GM12801 (cell line): ENCODE results near the gene AMPD3.

Experiments
- TF ChIP-seq, protein P1 (sequence below): IDR thresholded peaks from one replicate; pipeline ENCODE4 v1.5.1; 2011; ENCODE audit warnings: control low read depth; ENCODE audit not compliant: insufficient read length; ENCODE audit errors: extremely low read depth

The AMPD3 gene

GRCh38 chr11:10478574-10479550, 23.8 kb downstream of the AMPD3 start:
- TF ChIP-seq, protein P1, sequence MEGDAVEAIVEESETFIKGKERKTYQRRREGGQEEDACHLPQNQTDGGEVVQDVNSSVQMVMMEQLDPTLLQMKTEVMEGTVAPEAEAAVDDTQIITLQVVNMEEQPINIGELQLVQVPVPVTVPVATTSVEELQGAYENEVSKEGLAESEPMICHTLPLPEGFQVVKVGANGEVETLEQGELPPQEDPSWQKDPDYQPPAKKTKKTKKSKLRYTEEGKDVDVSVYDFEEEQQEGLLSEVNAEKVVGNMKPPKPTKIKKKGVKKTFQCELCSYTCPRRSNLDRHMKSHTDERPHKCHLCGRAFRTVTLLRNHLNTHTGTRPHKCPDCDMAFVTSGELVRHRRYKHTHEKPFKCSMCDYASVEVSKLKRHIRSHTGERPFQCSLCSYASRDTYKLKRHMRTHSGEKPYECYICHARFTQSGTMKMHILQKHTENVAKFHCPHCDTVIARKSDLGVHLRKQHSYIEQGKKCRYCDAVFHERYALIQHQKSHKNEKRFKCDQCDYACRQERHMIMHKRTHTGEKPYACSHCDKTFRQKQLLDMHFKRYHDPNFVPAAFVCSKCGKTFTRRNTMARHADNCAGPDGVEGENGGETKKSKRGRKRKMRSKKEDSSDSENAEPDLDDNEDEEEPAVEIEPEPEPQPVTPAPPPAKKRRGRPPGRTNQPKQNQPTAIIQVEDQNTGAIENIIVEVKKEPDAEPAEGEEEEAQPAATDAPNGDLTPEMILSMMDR, result no peak

DNA sequence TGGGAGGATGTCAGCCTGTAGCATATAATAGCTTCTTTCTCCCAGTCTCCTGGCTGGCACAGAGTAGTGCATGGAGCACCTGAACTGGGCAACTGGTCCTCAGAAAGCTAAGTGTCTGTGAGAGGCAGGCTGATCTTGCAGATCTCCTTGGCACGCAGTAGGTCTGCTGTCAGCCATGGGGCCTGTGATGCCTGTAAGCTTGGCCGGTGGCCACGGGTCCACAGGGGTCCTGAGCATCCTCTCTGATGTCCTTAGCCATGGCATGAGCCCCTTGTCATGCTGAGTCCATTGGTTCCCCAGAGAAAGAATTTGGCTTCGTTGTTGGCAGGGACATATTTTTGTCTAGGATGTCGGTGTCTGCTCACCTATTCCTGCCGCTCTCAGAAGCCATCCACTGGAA, 25.0 kb downstream of the AMPD3 start:
- TF ChIP-seq, protein P1, result no peak

- TF ChIP-seq, protein P1, result no peak
Measured at GRCh38 chr11:10480760-10481159, 25.7 kb downstream of the AMPD3 start.

DNA sequence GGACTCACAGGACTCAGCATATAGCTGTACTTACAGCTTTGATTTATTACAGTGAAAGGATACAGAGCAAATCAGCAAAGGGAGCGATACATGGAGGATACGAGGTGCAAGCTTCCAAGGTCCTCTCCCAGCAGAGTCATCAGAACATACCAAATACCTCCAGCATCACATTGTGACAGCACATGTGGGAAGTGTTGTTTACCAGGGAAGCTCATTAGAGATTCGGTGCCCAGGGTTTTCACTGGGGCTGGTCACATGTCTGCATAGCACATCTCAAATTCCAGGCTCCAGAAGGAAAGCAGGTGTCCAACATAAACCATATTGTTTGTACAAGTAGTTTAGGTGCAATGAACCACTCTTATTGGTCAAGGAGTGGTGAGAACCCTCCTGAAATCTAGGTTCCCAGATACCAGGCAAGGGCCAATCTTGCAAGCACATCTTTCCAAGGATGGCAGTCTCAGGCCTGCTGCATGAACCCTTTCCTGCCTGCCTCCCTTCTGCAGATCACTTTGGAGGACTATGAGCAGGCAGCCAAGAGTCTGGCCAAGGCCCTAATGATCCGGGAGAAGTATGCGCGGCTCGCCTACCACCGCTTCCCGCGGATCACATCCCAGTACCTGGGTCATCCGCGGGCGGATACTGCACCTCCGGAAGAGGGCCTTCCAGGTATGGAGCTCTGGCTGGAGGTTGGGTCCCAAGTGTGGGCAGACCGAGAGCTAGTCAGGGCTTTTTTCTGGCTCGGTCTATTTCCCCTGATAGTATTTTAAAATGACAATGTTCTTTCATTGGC, 26.7 kb downstream of the AMPD3 start:
- TF ChIP-seq, protein P1, result no peak

DNA sequence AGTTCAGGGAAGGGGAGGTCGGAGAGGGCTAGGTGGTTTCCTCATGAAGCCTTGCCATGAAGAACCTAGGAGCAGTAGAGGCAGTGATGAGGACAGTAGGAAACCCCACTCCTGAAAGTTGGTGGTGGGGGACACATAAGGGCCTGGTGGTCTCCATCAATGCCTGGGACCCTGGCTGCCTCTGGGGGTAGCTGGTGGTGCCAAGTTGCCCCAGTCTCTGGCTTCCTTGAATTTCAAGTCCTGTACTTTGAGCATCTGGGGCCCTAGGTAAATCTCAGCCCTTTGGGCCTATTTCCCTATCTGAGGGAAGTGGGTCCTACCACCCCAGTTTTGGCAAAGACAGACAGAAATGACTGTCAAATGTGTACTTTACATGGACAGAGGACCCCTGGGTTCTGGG, 28.1 kb downstream of the AMPD3 start:
- TF ChIP-seq, protein P1, result no peak

DNA sequence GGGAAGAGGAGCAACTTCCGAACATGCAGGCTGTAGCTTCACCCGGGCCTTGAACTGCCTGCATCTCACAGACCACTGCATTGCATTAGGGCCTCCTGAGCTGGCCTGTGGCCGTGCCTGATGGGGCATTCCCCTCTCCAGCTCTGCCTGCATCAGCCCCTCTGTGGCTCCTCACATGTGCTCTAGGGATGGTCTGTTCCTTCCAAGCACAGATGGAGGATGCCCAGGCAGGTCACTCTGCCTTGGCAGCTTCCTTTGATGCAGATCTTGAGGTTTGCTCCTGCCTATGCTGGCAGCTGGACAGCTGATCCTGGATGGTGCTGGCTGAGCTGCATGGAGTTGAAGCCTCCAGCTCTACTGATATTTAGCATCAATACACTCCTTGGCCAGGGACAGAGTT, 28.5 kb downstream of the AMPD3 start:
- TF ChIP-seq, protein P1, result no peak

- TF ChIP-seq, protein P1, result no peak
Measured at GRCh38 chr11:10484461-10485180, 29.6 kb downstream of the AMPD3 start.
